HEK293T (cell line): Measurements from ENCODE around the gene PPP6R2.
A peak's percentile ranks its signal among the peaks of the same experiment; 100 is the strongest.

Experiments used
- CTCF ChIA-PET: fragments of 350-600 bp; formaldehyde crosslinking; extraction: SDS; loops from one replicate; lab custom pipeline; 2021; ENCODE audit warnings: antibody characterized with exemption, inconsistent platforms; lab: Yijun Ruan, JAX
- POLR2A ChIA-PET: fragments of 350-600 bp; formaldehyde crosslinking; extraction: SDS; loops from one replicate; lab custom pipeline; 2020; ENCODE audit warnings: antibody characterized with exemption, inconsistent platforms; lab: Yijun Ruan, JAX
- DNase-seq: peaks from one replicate; pipeline ENCODE4 v3.0.0; 2012; ENCODE audit warnings: mixed read lengths; ENCODE audit errors: extremely low spot score
- ARNT ChIP-seq: fragments of 450-650 bp; IDR thresholded peaks from 2 replicates; pipeline ENCODE4 v1.6.1; 2017; ENCODE audit warnings: mild to moderate bottlenecking
- BHLHE40 ChIP-seq: fragments of 450-650 bp; IDR thresholded peaks from 2 replicates; pipeline ENCODE4 v1.6.1; 2016; ENCODE audit warnings: mild to moderate bottlenecking, moderate library complexity, borderline replicate concordance
- CTBP1 ChIP-seq: fragments of 450-650 bp; IDR thresholded peaks from 2 replicates; pipeline ENCODE4 v1.6.1; 2016; ENCODE audit warnings: borderline replicate concordance
- ELF4 ChIP-seq: fragments of 450-650 bp; IDR thresholded peaks from 2 replicates; pipeline ENCODE4 v1.6.1; 2017; ENCODE audit warnings: antibody characterized with exemption
- FOXA1 ChIP-seq: fragments of 450-650 bp; IDR thresholded peaks from 2 replicates; pipeline ENCODE4 v1.6.1; 2016; ENCODE audit warnings: mild to moderate bottlenecking
- FOXK2 ChIP-seq: fragments of 450-650 bp; IDR thresholded peaks from 2 replicates; pipeline ENCODE4 v1.6.1; 2016; ENCODE audit warnings: mild to moderate bottlenecking
- FOXM1 ChIP-seq: fragments of 450-650 bp; IDR thresholded peaks from 2 replicates; pipeline ENCODE4 v1.6.1; 2017; ENCODE audit warnings: mild to moderate bottlenecking, borderline replicate concordance
- HDGF ChIP-seq: fragments of 450-650 bp; IDR thresholded peaks from 2 replicates; pipeline ENCODE4 v1.6.1; 2017; ENCODE audit warnings: antibody characterized with exemption, borderline replicate concordance
- L3MBTL2 ChIP-seq: fragments of 450-650 bp; conservative IDR thresholded peaks from 2 replicates; pipeline ENCODE4 v1.6.1; 2016; ENCODE audit warnings: mild to moderate bottlenecking
- LEF1 ChIP-seq: fragments of 450-650 bp; IDR thresholded peaks from 2 replicates; pipeline ENCODE4 v1.6.1; 2017; ENCODE audit warnings: mild to moderate bottlenecking, borderline replicate concordance
- NFRKB ChIP-seq: fragments of 450-650 bp; IDR thresholded peaks from 2 replicates; pipeline ENCODE4 v1.6.1; 2016; ENCODE audit warnings: mild to moderate bottlenecking, moderate library complexity
- PKNOX1 ChIP-seq: fragments of 450-650 bp; IDR thresholded peaks from 2 replicates; pipeline ENCODE4 v1.6.1; 2016
- SP1 ChIP-seq: fragments of 450-650 bp; IDR thresholded peaks from 2 replicates; pipeline ENCODE4 v1.6.1; 2017
- SUZ12 ChIP-seq: fragments of 450-650 bp; IDR thresholded peaks from 2 replicates; pipeline ENCODE4 v1.6.1; 2016; ENCODE audit warnings: mild to moderate bottlenecking
- TARDBP ChIP-seq: fragments of 450-650 bp; IDR thresholded peaks from 2 replicates; pipeline ENCODE4 v1.6.1; 2016
- ZNF384 ChIP-seq: fragments of 450-650 bp; IDR thresholded peaks from 2 replicates; pipeline ENCODE4 v1.6.1; 2016

The PPP6R2 gene

GRCh38 chr22:50342651-50343540, at the start of gene PPP6R2:
PPP6R2 (plus strand) TSS chr22:50343327; CDS start chr22:50393909, 50,582 bp downstream.
- CTCF ChIA-PET = interaction anchor here (0.6 to 1.5 kb wide), 7 partner anchors 14 to 110 kb away, joined by 3 to 6 read pairs (median 4); no protein-coding TSS in a partner anchor
- peak; percentile 93 for DNase-seq
- TF ChIP-seq L3MBTL2 = peak; percentile 80
- TF ChIP-seq ELF4 = no peak
- TF ChIP-seq TARDBP = 0 out of 2 replicates have a peak, but pooled peaks have one; percentile 55
- TF ChIP-seq NFRKB = no peak
- POLR2A ChIA-PET = interaction anchor here (0.9 kb wide), 1 partner anchor 15 kb away, joined by 3 read pairs; no protein-coding TSS in a partner anchor

- ChIA-PET CTCF (interaction anchor here (0.5 kb wide), 1 partner anchor 481 kb away, joined by 3 read pairs; no protein-coding TSS in a partner anchor), POLR2A (no interaction called here)
- no peak for DNase-seq
- TF ChIP-seq ELF4 (no peak), TARDBP (no peak), BHLHE40 (no peak), SP1 (no peak), PKNOX1 (no peak), FOXK2 (no peak), LEF1 (no peak), CTBP1 (no peak), L3MBTL2 (no peak), FOXM1 (no peak), SUZ12 (no peak), HDGF (no peak)
Measured at GRCh38 chr22:50293441-50294318, 49.4 kb upstream of the PPP6R2 start.

GRCh38 chr22:50294319-50294656, 48.8 kb upstream of the PPP6R2 start:
- no peak for TF ChIP-seq BHLHE40
- no peak for TF ChIP-seq FOXM1
- no peak for TF ChIP-seq SUZ12
- no peak for TF ChIP-seq FOXA1
- TF ChIP-seq TARDBP = no peak
- TF ChIP-seq ZNF384 = no peak
- TF ChIP-seq NFRKB = no peak
- no peak for TF ChIP-seq FOXK2
- TF ChIP-seq SP1 = no peak
- no peak for TF ChIP-seq LEF1
- no peak for TF ChIP-seq PKNOX1
- TF ChIP-seq CTBP1 = no peak
- no peak for TF ChIP-seq ELF4
- no peak for TF ChIP-seq ARNT
- TF ChIP-seq L3MBTL2 = no peak
- TF ChIP-seq HDGF = no peak
- DNase-seq = no peak
- ChIA-PET POLR2A (no interaction called here), CTCF (interaction anchor here (0.5 kb wide), 1 partner anchor 481 kb away, joined by 3 read pairs; no protein-coding TSS in a partner anchor)

DNA sequence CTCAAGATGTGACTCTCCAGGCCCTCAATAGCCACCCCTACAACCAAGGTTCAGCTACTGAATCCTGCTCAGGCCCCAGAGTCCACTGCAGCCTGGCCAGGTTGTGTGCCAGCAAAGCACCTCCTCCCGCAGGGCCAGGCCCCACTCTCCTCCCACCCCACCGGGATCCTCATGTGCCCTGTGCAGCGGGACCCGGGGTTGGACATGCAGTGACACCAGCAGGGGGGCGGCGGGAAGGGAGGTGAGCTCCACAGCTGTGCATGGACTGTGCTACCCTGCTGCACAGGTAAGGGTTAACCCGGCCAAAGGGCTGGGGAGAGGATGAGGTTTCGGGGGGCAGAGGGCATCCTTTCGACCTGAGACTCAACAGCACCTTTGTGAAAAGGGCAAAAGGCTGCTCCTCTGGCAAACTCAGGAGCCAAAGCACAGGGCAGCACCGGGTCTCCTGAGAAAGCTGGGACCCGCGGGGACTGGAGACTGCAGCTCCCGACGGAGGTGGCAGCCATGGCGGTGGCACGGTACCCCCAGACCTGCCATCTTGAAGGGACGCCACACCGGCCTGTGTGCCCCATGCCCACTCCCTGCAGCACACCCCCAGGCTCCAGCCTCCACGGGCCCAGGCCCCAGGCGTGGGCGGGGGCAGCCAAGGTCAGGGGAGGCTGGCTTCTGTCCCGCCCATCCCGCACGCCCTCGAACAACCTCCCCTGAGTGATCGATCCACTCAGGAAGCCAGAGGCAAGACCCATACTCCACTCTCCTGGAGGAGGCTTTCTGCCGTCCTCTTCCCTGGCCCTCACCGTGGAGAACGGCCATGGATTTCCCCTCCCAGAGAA, 46.3 kb upstream of the PPP6R2 start:
- no peak for DNase-seq
- TF ChIP-seq TARDBP = no peak
- TF ChIP-seq SUZ12 = no peak
- no peak for TF ChIP-seq LEF1
- no peak for TF ChIP-seq ARNT
- TF ChIP-seq CTBP1 = no peak
- no peak for TF ChIP-seq FOXK2
- no peak for TF ChIP-seq PKNOX1
- TF ChIP-seq BHLHE40 = no peak
- no peak for TF ChIP-seq NFRKB
- TF ChIP-seq ELF4 = no peak
- no peak for TF ChIP-seq SP1
- TF ChIP-seq FOXA1 = no peak
- TF ChIP-seq FOXM1 = no peak
- TF ChIP-seq HDGF = no peak
- TF ChIP-seq L3MBTL2 = no peak
- TF ChIP-seq ZNF384 = no peak
- POLR2A ChIA-PET = interaction anchor here (1.7 kb wide), 1 partner anchor 31 kb away, joined by 4 read pairs; no protein-coding TSS in a partner anchor
- CTCF ChIA-PET = interaction anchor here (0.5 kb wide), 1 partner anchor 151 kb away, joined by 3 read pairs; no protein-coding TSS in a partner anchor
